ENCODE results near the gene CRYBG1.

The CRYBG1 gene

DNA sequence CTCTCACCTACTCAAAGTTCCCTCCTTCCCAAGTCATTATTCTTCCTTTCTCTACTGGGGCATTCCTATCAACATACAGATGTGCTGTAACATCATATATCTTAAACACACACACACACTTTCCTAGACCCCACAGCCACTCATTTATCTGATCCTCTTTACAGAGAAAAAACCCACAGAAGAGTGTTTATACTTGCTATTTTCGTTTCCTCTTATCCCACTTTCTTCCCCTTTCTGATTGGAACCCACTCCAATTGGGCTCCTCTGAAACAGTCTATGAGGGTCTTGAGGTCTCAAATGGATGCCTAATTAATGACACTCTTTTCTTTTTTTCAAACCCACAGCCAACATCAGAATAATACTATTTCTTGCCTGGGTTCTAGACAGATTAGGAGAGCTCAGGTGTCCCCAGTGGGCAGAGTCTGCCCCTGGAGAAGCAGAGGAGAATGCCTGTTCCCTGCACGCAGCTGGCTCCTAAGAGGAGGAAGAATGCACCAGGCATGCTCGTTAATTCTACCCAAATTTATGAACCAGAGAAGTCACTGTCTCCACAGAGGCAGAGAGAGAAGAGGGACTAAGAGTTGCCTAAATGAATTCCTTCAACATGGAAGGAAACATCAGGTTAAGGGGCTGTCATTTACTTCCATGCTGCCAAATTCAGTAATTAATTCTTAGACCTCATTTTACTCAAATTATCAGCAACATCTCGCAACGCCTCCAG, 65.9 kb downstream of the CRYBG1 start:
- no peak for DNase-seq

- no peak for DNase-seq
Measured at GRCh38 chr6:106430466-106430865, 69.9 kb downstream of the CRYBG1 start.

- no peak for DNase-seq
Measured at GRCh38 chr6:106431405-106431804, 70.9 kb downstream of the CRYBG1 start.

GRCh38 chr6:106431972-106432371, 71.5 kb downstream of the CRYBG1 start:
- DNase-seq = no peak

DNA sequence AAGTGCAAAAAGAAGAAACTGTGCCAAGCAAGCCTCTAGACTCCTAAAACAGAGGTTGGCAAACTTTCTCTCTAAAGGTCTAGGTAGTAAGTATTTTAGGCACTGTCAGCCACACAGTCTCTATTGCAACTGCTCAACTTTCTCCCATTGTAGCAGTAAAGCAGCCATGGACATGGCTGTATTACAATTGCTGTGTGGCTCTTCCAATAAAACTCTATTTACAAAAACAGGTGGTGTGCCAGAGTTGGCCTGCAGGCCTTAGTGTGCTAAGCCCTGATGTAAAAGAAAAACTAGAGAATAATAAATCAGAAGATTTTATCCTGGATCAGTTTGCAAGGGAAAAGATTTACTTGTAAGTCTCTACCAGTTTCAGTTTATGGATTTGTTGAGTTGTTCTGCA, 74.0 kb downstream of the CRYBG1 start:
- no peak for DNase-seq

- no peak for DNase-seq
Measured at GRCh38 chr6:106439459-106439858, 78.9 kb downstream of the CRYBG1 start.

GRCh38 chr6:106440546-106440945, 80.0 kb downstream of the CRYBG1 start:
- no peak for DNase-seq

DNA sequence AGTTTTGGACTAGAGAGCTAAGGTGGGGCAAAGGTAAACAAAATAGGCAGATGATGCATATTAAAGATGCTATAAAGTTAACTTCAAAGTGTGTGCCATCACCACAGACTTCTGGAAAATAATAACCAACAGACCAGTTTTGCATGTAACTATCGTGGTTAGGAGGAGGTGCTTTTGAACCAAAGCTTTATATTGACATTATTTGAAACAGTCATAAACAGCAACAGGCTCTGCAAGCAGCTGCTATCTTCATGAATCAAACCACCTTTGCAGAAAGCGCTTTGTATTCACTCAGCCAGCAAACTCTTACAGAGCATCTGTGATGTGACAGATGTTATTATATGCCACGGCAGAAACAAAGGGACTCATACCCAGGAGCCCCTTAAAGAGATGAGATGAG, 81.9 kb downstream of the CRYBG1 start:
- no peak for DNase-seq

- peak; percentile 80 for DNase-seq
Measured at GRCh38 chr6:106444777-106445507, 84.4 kb downstream of the CRYBG1 start.

DNA sequence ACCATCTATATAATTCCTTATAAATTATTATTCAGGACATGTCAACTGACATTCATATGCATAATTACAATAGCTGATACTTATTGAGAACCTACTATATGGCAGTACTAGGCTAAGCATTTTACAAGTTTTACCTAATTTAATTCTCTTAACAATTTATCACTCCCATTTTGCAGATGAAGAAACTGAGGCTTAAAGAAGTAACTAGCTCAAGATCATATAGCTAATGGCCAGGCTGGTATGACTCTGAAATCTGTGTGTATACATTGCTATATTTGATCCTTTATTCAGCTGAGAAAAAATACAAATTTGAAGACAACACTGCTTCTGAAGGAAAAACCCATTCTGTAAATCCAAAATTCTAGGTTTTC, 85.0 kb downstream of the CRYBG1 start:
- no peak for DNase-seq

- DNase-seq = peak; percentile 37
Measured at GRCh38 chr6:106446287-106446885, 85.9 kb downstream of the CRYBG1 start.

- no peak for DNase-seq
Measured at GRCh38 chr6:106446983-106447382, 86.5 kb downstream of the CRYBG1 start.

DNA sequence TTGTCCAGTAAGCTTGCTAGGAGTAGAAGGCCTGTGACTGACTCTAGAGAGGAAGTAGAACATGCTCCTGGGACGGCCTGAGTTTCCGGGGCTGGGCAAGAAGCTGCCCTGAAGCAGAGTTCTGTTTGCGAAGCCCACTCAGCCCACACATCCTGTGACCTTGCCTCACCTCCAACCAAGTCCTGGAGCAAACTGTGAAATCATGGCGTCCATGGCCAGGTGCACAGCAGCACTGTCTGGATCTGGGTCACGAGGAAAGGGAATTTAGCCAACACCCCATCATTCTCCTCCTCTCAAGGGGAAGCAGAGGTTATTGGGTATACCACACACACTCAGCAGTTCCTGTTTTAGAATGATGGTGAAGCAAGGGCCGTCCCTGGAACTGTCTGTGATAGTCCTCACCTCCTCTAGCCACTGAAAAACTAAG, 87.5 kb downstream of the CRYBG1 start:
- DNase-seq = peak; percentile 29

- DNase-seq = no peak
Measured at GRCh38 chr6:106450653-106451052, 90.1 kb downstream of the CRYBG1 start.

DNA sequence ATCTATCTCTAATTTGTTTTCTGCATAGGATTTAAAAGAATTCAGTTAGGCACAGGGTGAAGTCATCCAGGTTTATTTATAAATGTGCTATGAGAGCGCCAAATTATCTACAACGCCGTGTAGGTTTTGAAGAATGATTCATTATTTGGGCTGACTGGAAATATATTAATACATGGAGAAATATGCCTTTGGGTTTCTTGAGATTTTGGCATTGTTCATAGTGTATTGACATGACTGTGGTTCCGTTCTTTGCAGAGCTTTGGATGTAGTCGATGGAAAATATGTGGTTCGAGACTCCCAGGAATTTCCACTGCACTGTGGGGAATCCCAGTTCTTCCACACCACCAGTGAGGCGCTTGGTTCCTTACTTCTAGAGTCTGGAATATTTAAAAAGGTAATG, 90.9 kb downstream of the CRYBG1 start:
- no peak for DNase-seq

GRCh38 chr6:106452628-106453027, 92.1 kb downstream of the CRYBG1 start:
- no peak for DNase-seq

- DNase-seq = no peak
Measured at GRCh38 chr6:106453756-106454367, 93.3 kb downstream of the CRYBG1 start.

- DNase-seq = no peak
Measured at GRCh38 chr6:106456756-106457155, 96.2 kb downstream of the CRYBG1 start.

DNA sequence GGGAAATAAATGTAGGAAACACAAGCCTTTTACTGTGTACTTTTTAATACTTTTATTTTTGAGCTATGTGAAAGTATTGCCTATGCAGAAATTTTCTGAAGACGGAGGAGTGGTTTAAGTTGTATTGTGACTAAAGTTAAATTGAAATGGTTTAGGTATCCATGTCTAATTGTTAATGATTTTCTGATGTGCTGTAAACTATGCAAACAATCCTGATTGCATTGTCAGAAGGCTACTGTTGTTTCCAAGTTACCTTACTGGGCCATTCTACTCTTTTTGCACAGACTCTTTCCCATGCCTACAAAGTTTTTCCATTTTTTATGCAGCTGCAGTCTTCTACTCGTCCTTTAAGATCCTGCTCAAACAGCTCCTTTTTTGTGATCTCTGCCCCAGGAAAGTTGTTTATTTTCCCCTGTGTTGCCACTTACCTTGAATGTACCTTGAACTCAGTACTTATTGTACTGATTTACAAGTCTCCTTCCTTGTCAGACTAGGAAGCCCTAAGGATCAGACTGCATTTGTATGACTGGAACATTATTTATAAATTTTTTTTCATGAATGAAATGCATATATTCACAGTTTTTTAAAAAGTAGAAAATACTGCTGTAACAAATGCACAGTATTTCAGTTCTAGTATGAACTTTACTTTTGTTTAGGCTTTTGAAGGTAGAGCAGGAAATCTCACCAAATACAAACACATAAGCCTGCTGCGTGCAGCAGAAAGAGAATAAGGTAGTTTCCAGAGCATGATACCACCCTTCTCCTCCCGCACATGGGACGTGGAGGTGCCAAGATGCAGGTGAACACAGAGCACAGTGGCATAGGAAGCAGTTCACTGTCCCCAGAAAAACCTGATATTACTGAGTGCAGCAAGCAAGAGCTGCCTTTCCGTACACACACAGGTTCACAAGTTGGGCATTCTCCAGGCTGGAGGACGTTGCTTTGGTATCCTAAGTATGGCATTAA, 97.8 kb downstream of the CRYBG1 start:
- DNase-seq = no peak

- no peak for DNase-seq
Measured at GRCh38 chr6:106460481-106460880, 100.0 kb downstream of the CRYBG1 start.

DNA sequence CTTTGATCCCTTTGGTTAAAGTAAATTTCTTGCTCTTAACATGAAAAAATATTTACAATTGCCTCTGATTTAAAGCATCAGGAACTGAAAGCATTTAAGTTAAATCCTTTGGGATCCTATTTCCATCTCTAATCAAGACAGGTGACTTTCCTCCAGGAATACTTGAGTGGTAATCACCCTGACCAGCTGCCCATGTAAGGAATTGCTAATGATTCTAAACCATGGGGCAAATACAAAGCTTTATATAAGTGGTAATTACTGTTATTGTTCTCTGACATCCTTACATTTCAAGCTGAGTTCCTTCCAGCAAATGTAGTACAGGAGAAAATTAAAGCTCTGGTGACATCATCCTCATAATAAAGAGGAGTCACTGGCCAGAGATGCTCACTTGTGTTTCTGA, 100.6 kb downstream of the CRYBG1 start:
- DNase-seq = no peak

DNA sequence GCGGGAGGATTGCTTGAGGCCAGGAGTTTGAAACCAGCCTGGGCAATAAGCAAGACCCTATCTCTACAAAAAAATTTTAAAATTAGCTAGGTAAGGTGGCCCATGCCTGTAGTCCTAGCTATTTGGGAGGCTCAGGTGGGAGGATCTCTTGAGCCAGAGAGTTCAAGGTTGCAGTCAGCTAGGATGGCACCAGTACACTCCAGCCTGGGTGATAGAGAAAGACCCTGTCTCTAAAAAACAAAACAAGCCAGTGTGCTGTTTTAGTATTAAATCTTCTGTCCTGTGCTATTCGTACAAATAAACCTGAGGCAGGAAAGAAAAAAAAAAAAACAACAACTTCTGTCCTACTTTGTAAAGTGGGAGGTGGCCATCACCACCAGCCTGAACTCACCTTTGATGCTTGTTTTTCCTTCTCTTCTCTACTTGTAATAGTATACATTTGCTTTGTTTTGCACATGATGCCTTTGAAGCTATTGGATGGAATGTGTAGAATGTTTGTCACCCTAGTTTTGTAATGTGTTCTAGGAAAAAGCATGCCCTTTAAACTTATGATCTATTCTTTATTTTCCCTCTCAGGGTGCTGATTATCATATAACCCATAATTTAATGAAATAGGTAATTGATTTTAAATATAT, 102.5 kb downstream of the CRYBG1 start:
- DNase-seq = no peak
